SK-N-SH (cell line): ENCODE results near the gene BOC. TPM values are rescaled to one million over a fixed set of nuclear protein-coding genes. Genes with fewer than 3 reads are reported as not detected.

Experiments
- CTCF ChIA-PET: fragments of 300-600, 350-600 bp; formaldehyde crosslinking; extraction: SDS; loops from one replicate; lab custom pipeline; 2021; lab: Yijun Ruan, JAX
- POLR2A ChIA-PET: fragments of 350-600 bp; sonication (Branson Sonifier 250); formaldehyde crosslinking; extraction: SDS; loops from one replicate; lab custom pipeline; 2020; ENCODE audit warnings: antibody characterized with exemption, inconsistent platforms; lab: Yijun Ruan, JAX
- DNase-seq: peaks from one replicate; pipeline ENCODE4 v3.0.0; 2012
- H2AFZ ChIP-seq: fragments of 200-600 bp; sonication (generic); 2 replicates; pipeline ENCODE4 v1.8.1; 2016; ENCODE audit warnings: antibody characterized with exemption, mild to moderate bottlenecking, low read depth
- H3F3A ChIP-seq: fragments of 200-600 bp; sonication (generic); replicated peaks from 2 replicates; pipeline ENCODE3; 2016; ENCODE audit warnings: antibody characterized with exemption, mild to moderate bottlenecking; ENCODE audit not compliant: insufficient read depth
- H3K27ac ChIP-seq, 2 experiments: fragments of 200-500 bp in 1 of 2; fragments of 200-600 bp in 1 of 2; sonication (Bioruptor generic) in 1 of 2; sonication (generic), shearing (Covaris generic) in 1 of 2; 2 replicates each; pipeline versions ENCODE4 v1.5.1 to v1.6.1; 2014 to 2016; ENCODE audit warnings: low read depth in 2 of 2, inconsistent platforms in 1 of 2, low read length in 1 of 2, mild to moderate bottlenecking in 1 of 2, mixed read lengths in 1 of 2
- H3K27me3 ChIP-seq: fragments of 200-600 bp; sonication (generic), shearing (Covaris generic); 2 replicates; pipeline ENCODE4 v1.6.1; 2016; ENCODE audit warnings: mixed run types; ENCODE audit not compliant: insufficient read depth
- H3K36me3 ChIP-seq, 2 experiments: fragments of 200-500 bp in 1 of 2; fragments of 200-600 bp in 1 of 2; sonication (Bioruptor generic) in 1 of 2; sonication (generic) in 1 of 2; replicated peaks in 1 of 2; 2 replicates each; pipeline versions ENCODE3 to v1.5.1; 2014 to 2016; ENCODE audit warnings: low read length in 1 of 2, mild to moderate bottlenecking in 1 of 2; ENCODE audit not compliant: insufficient read depth in 2 of 2, control insufficient read depth in 1 of 2
- H3K4me1 ChIP-seq, 2 experiments: fragments of 200-500 bp in 1 of 2; fragments of 200-600 bp in 1 of 2; sonication (Bioruptor generic) in 1 of 2; sonication (generic), shearing (Covaris generic) in 1 of 2; 2 replicates each; pipeline versions ENCODE4 v1.5.1 to v1.6.1; 2014 to 2016; ENCODE audit warnings: low read depth in 1 of 2, low read length in 1 of 2, mixed run types in 1 of 2; ENCODE audit not compliant: insufficient read depth in 2 of 2, control insufficient read depth in 1 of 2
- H3K4me2 ChIP-seq: fragments of 200-600 bp; sonication (generic), shearing (Covaris generic); 2 replicates; pipeline ENCODE4 v1.6.1; 2017; ENCODE audit warnings: mixed run types
- H3K4me3 ChIP-seq, 2 experiments: fragments of 200-500 bp in 1 of 2; fragments of 200-600 bp in 1 of 2; sonication (Bioruptor generic) in 1 of 2; sonication (generic), shearing (Covaris generic) in 1 of 2; 2 replicates each; pipeline versions ENCODE4 v1.5.1 to v1.8.1; 2014 to 2016; ENCODE audit warnings: low read depth in 2 of 2, inconsistent platforms in 1 of 2, low read length in 1 of 2, mild to moderate bottlenecking in 1 of 2, mixed read lengths in 1 of 2, moderate library complexity in 1 of 2
- H3K79me2 ChIP-seq: fragments of 200-600 bp; sonication (generic); 2 replicates; pipeline ENCODE4 v1.8.1; 2017; ENCODE audit warnings: mild to moderate bottlenecking; ENCODE audit not compliant: insufficient read depth
- H3K9ac ChIP-seq: fragments of 200-600 bp; sonication (generic); 2 replicates; pipeline ENCODE4 v1.6.1; 2017; ENCODE audit warnings: mixed run types
- H3K9me2 ChIP-seq: fragments of 200-600 bp; sonication (generic); 2 replicates; pipeline ENCODE4 v1.6.1; 2017; ENCODE audit warnings: mixed run types
- H3K9me3 ChIP-seq: fragments of 200-600 bp; sonication (generic); 2 replicates; pipeline ENCODE4 v1.6.1; 2017; ENCODE audit warnings: mixed run types, mild to moderate bottlenecking, moderate library complexity
- H4K20me1 ChIP-seq: fragments of 200-600 bp; sonication (generic); 2 replicates; pipeline ENCODE4 v1.6.1; 2017; ENCODE audit warnings: mild to moderate bottlenecking, mixed run types; ENCODE audit not compliant: insufficient read depth
- CTCF ChIP-seq: fragments of 200-600 bp; sonication (generic); IDR thresholded peaks from 2 replicates; pipeline ENCODE4 v1.6.1; 2017; ENCODE audit warnings: antibody characterized with exemption, mild to moderate bottlenecking, moderate library complexity
- EZH2phosphoT487 ChIP-seq: fragments of 200-600 bp; sonication (generic); IDR thresholded peaks from 2 replicates; pipeline ENCODE4 v1.6.1; 2017; ENCODE audit warnings: low read depth, mixed run types, mild to moderate bottlenecking, antibody characterized with exemption, moderate library complexity, borderline replicate concordance
- FOSL2 ChIP-seq: IDR thresholded peaks from 2 replicates; pipeline ENCODE4 v1.4.0; 2012; ENCODE audit warnings: low read depth, mild to moderate bottlenecking, moderate library complexity, borderline replicate concordance
- FOXM1 ChIP-seq: IDR thresholded peaks from 2 replicates; pipeline ENCODE4 v1.4.0; 2012; ENCODE audit warnings: low read depth, mild to moderate bottlenecking
- MXI1 ChIP-seq: IDR thresholded peaks from 2 replicates; pipeline ENCODE4 v1.6.1; 2012; ENCODE audit warnings: mild to moderate bottlenecking, low read depth, low read length, improper control_type of control experiment
- NFIC ChIP-seq: IDR thresholded peaks from 2 replicates; pipeline ENCODE4 v1.4.0; 2012; ENCODE audit warnings: borderline replicate concordance
- NRF1 ChIP-seq: IDR thresholded peaks from 2 replicates; pipeline ENCODE4 v1.6.1; 2012; ENCODE audit warnings: low read depth, mild to moderate bottlenecking, low read length
- PBX3 ChIP-seq: IDR thresholded peaks from 2 replicates; pipeline ENCODE4; 2012
- POLR2AphosphoS5 ChIP-seq: IDR thresholded peaks from 2 replicates; pipeline ENCODE4 v1.6.1; 2012; ENCODE audit warnings: low read depth, low read length
- RAD21 ChIP-seq: IDR thresholded peaks from 2 replicates; pipeline ENCODE4 v1.6.1; 2012; ENCODE audit warnings: mild to moderate bottlenecking, low read length
- REST ChIP-seq: IDR thresholded peaks from 2 replicates; pipeline ENCODE4 v1.6.1; 2012; ENCODE audit warnings: mild to moderate bottlenecking, low read depth, low read length, moderate library complexity
- RFX5 ChIP-seq: IDR thresholded peaks from 2 replicates; pipeline ENCODE4 v1.6.1; 2012; ENCODE audit warnings: mild to moderate bottlenecking, improper control_type of control experiment, low read length
- SMC3 ChIP-seq: IDR thresholded peaks from 2 replicates; pipeline ENCODE4 v1.6.1; 2012; ENCODE audit warnings: low read depth, low read length, improper control_type of control experiment
- TAF1 ChIP-seq: IDR thresholded peaks from 2 replicates; pipeline ENCODE4 v1.6.1; 2012; ENCODE audit warnings: low read depth, mild to moderate bottlenecking, low read length, moderate library complexity, borderline replicate concordance
- YY1 ChIP-seq: IDR thresholded peaks from 2 replicates; pipeline ENCODE4 v1.4.0; 2012; ENCODE audit warnings: low read depth, mild to moderate bottlenecking
- ZBTB33 ChIP-seq: IDR thresholded peaks from 2 replicates; pipeline ENCODE4 v1.4.0; 2012; ENCODE audit warnings: low read depth, borderline replicate concordance
- WGBS: methylation state at CpG from one replicate; pipeline ENCODE4 v1.1.6; 2017; ENCODE audit warnings: low lambda C conversion rate; 5-methylcytosine and 5-hydroxymethylcytosine counted together
- polyA plus RNA-seq, 3 experiments: library from polyadenylated mRNA; depleted of rRNA; stranded (reverse); fragments of >200 nt; gene quantifications; 2 replicates each; pipeline ENCODE4 v1.2.3, GENCODE V29; 2012
- TF ChIP-seq, protein P1 (sequence below): IDR thresholded peaks from 2 replicates; pipeline ENCODE4 v1.4.0; 2012; ENCODE audit warnings: low read depth
- TF ChIP-seq, protein P2 (sequence below): IDR thresholded peaks from 2 replicates; pipeline ENCODE4 v1.4.0; 2012; ENCODE audit warnings: low read depth, borderline replicate concordance

BOC gene
- polyA plus RNA-seq, 1 of the 3 experiments (the other 2 are of a cell fraction): 6.6 TPM

- TF ChIP-seq REST (no peak), CTCF (no peak), MXI1 (no peak)
- TF ChIP-seq, all 33 proteins: peak for 0
These were observed 65.4 kb downstream of the BOC start (continued) for GRCh38 chr3:113276751-113277080.

- peaks cover 0 to 30% of the 10 kb centered on the region in 2 experiments for H3K36me3 ChIP-seq
These were observed 66.1 kb downstream of the BOC start for GRCh38 chr3:113277414-113277813.

More at GRCh38 chr3:113277414-113277813, 66.1 kb downstream of the BOC start:
- no peaks in the 10 kb centered on the region for H3K27me3 ChIP-seq
- ChIA-PET CTCF (interaction anchor here (1.0 to 4.4 kb wide), 3 partner anchors 11 to 242 kb away, joined by 3 to 29 read pairs (median 3); no protein-coding TSS in a partner anchor), POLR2A (no interaction called here)
- H2AFZ ChIP-seq: no peak overlapping the region
- no peak overlapping the region for H3K4me3 ChIP-seq
- H3K9me3 ChIP-seq: no peaks in the 10 kb centered on the region
- H3K27ac ChIP-seq: no peak overlapping the region
- H3K9ac ChIP-seq: no peak overlapping the region
- H3K4me1 ChIP-seq: peaks cover 0 to 9% of the 10 kb centered on the region in 2 experiments; a peak in 1 of 4 replicates
- H3K4me2 ChIP-seq: no peak overlapping the region
- no peak for TF ChIP-seq ZBTB33
- no peak for TF ChIP-seq FOXM1
- no peak for TF ChIP-seq SMC3
- TF ChIP-seq RFX5: no peak
- TF ChIP-seq EZH2phosphoT487: no peak
- TF ChIP-seq RAD21: no peak
- TF ChIP-seq YY1: no peak
- TF ChIP-seq NRF1: no peak
- TF ChIP-seq, protein P1, sequence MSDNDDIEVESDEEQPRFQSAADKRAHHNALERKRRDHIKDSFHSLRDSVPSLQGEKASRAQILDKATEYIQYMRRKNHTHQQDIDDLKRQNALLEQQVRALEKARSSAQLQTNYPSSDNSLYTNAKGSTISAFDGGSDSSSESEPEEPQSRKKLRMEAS: no peak
- no peak for TF ChIP-seq POLR2AphosphoS5
- TF ChIP-seq NFIC: no peak
- no peak for TF ChIP-seq PBX3
- TF ChIP-seq TAF1: no peak
- TF ChIP-seq, protein P2, sequence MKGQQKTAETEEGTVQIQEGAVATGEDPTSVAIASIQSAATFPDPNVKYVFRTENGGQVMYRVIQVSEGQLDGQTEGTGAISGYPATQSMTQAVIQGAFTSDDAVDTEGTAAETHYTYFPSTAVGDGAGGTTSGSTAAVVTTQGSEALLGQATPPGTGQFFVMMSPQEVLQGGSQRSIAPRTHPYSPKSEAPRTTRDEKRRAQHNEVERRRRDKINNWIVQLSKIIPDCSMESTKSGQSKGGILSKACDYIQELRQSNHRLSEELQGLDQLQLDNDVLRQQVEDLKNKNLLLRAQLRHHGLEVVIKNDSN: no peak
- no peak for TF ChIP-seq FOSL2
- 92% methylated on average over 4 of the region's 4 CpGs for WGBS
- H3K9me2 ChIP-seq: no peaks in the 10 kb centered on the region
- no peaks in the 10 kb centered on the region for H3F3A ChIP-seq
- no peaks in the 10 kb centered on the region for H4K20me1 ChIP-seq
- H3K79me2 ChIP-seq: no peaks in the 10 kb centered on the region
- DNase-seq: no peak
